GDM1 (cell line): Measurements from ENCODE around the gene MRPS7.

ENCODE experiments used
- DNase-seq: peaks from one replicate; lab custom pipeline; 2025; lab: John Stamatoyannopoulos, UW

Gene MRPS7

DNA sequence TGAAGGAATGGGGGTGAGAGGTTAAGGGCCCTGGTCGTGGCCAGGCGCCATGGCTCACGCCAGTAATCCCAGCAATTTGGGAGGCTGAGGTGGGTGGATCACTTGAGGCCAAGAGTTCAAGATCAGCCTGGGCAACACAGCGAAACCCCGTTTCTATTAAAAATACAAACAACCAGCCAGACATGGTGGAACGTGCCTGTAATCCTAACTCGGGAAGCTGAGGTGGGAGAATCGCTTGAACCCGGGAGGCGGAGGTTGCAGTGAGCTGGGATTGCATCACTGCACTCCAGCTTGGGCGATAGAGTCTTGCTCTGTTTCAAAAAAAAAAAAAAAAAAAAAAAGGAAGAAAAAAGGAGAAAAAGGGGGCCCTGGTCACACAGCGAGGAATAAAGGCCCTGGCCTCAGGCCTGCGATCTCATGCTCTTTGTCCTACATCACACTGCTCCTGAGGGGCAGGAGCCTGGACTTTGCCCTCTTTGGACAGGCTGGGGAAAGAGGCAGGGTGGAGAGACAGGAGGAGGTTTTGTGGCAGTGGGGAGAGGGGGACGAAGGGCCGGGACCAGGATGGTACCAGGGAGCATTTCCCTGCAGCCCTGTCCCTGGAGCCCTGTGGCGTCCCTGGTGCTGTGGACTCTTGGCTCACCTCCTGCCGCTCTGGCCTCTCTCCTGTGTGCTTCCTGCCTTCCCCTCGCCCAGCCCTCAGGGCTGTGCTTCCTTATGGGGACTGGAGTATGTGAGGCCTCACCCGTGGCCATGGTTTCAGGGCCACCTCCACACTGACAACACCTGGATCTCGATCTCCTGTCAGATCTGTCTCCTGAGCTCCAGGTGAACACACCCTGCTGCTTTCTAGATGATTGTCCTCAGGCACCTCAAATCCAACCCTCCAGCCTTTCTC is 47.3 kb downstream of the MRPS7 start:
- DNase-seq = no peak

DNA sequence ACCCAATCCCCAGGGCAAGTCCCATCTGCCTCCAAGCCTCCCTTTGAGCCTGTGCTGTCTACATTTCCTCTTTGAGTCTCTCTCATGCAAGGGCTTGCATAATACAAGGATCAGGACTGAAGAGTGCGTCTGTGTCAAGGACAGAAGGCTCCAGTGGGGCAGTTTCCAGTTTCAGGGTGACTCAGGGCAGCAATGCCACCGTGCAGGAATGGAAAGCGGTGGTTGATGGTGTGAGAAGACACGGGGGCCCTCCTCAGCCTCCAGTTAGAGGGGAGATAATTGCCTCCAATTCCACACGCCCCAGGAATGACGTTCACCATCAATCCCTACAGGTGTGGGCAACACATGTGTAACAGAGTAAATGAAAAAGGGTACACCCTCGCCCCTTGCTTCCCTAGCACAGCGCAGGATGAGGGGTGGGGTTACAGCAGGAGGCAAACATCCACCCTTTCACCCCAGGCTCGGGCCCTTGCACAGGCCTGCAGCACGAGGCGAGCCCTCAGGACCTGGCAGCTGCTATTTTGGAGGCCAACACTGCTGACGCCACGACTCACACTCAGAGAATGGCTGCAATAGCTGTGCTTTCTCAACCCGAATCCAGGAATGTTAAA is 52.4 kb downstream of the MRPS7 start:
- DNase-seq = no peak

DNA sequence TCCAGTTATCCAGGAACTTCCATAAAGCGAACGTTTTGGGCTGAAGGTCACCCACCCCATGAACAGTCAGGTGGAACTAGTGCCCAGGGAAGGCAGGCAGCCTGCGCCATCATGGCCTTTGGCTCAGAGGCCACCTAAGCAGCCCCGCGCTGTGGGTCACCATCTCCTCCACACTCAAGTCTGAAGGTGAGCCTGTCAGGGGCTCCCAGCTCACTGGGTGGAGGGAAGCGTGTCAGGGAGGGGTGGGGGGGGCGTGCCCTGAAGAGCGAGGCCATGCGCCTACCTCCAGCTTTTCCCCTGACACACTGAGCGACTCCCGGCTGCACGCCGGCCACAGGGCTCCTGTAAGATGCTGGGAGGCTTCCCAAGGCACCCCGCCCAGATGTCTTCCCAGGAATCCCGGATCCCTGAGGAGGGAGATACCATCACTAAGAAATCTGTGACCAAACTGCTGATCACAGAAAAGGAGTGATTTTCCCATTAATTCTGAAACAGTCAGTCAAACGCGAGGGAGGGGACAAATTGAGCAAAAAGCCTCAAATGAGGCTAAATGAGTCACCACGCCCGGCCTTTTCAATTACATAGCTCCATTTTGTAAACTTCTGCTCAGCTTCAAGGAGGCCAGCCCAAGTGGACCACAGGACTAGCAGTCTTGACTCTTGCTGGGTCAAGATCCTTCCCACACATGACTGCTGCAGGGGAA is 54.0 kb downstream of the MRPS7 start:
- DNase-seq = no peak
